Keratinocyte (primary cell): ENCODE data around the gene MOSMO. TPM values are rescaled to one million over a fixed set of nuclear protein-coding genes. Genes with fewer than 3 reads are reported as not detected.
"Not testable (repeated sequence)": the region's sequence is repeated elsewhere in the genome, so short reads cannot be mapped to it uniquely, and the experiment has no call there.

Source experiments
- DNase-seq: peaks from one replicate; pipeline ENCODE4 v3.0.0-alpha.2; 2011; ENCODE audit warnings: low read depth, missing footprints, low spot score
- FAIRE-seq: peaks from 2 replicates; lab custom pipeline; 2011; peaks lifted over from hg19 to GRCh38; lab: Jason Lieb, UNC
- H2AFZ ChIP-seq: 2 replicates; pipeline ENCODE4 v1.6.0; 2012; ENCODE audit warnings: low read length, control low read depth, inconsistent platforms; ENCODE audit not compliant: control insufficient read depth
- H3K27ac ChIP-seq: 2 replicates; pipeline ENCODE4 v1.5.1; 2011; ENCODE audit warnings: low read length; ENCODE audit not compliant: control insufficient read depth, insufficient read depth
- H3K27me3 ChIP-seq: 3 replicates; pipeline ENCODE4 v1.6.0; 2011; ENCODE audit warnings: low read length; ENCODE audit not compliant: control insufficient read depth, insufficient read depth; ENCODE audit errors: extremely low read depth
- H3K36me3 ChIP-seq, 2 experiments: 2 replicates in 1 of 2; 3 replicates in 1 of 2; pipeline ENCODE4 v1.5.1; 2011; ENCODE audit warnings: low read length in 2 of 2, mild to moderate bottlenecking in 1 of 2; ENCODE audit not compliant: control insufficient read depth in 2 of 2, insufficient read depth in 2 of 2; ENCODE audit errors: extremely low read depth in 1 of 2
- H3K4me1 ChIP-seq: 3 replicates; pipeline ENCODE4 v1.5.1; 2011; ENCODE audit warnings: low read length; ENCODE audit not compliant: control insufficient read depth, insufficient read depth; ENCODE audit errors: extremely low read depth
- H3K4me2 ChIP-seq: 3 replicates; pipeline ENCODE4 v1.6.0; 2011; ENCODE audit warnings: low read depth, low read length; ENCODE audit not compliant: control insufficient read depth, insufficient read depth; ENCODE audit errors: extremely low read depth
- H3K4me3 ChIP-seq, 3 experiments: fragments of 200-600 bp in 1 of 3; sonication (generic) in 1 of 3; 2 replicates in 2 of 3; 3 replicates in 1 of 3; pipeline ENCODE4 v1.5.1; 2011 to 2016; ENCODE audit warnings: low read length in 3 of 3, mild to moderate bottlenecking in 3 of 3, control low read depth in 2 of 3, inconsistent platforms in 1 of 3, low read depth in 1 of 3, mixed read lengths in 1 of 3, mixed run types in 1 of 3, moderate library complexity in 1 of 3; ENCODE audit not compliant: control insufficient read depth in 2 of 3, insufficient read depth in 2 of 3; ENCODE audit errors: extremely low read depth in 1 of 3
- H3K79me2 ChIP-seq: 2 replicates; pipeline ENCODE4 v1.6.0; 2012; ENCODE audit warnings: low read length; ENCODE audit not compliant: control insufficient read depth, insufficient read depth
- H3K9ac ChIP-seq: 3 replicates; pipeline ENCODE4 v1.6.0; 2011; ENCODE audit warnings: low read length; ENCODE audit not compliant: control insufficient read depth, insufficient read depth; ENCODE audit errors: extremely low read depth
- H3K9me1 ChIP-seq: 3 replicates; pipeline ENCODE4 v1.6.0; 2011; ENCODE audit warnings: low read length; ENCODE audit not compliant: control insufficient read depth, insufficient read depth; ENCODE audit errors: extremely low read depth
- H3K9me3 ChIP-seq: 2 replicates; pipeline ENCODE4 v1.5.1; 2012; ENCODE audit warnings: low read depth, low read length; ENCODE audit not compliant: control insufficient read depth
- H4K20me1 ChIP-seq: 3 replicates; pipeline ENCODE4 v1.6.0; 2011; ENCODE audit warnings: low read length; ENCODE audit not compliant: control insufficient read depth, insufficient read depth; ENCODE audit errors: extremely low read depth
- EZH2 ChIP-seq: IDR thresholded peaks from one replicate; pipeline ENCODE4 v1.6.1; 2012; ENCODE audit warnings: inconsistent platforms, mild to moderate bottlenecking, low read length, moderate library complexity
- dilution Hi-C: fragments of 300-500 bp; cut with MboI; formaldehyde crosslinking; loops from one replicate; pipeline ENCODE4 v1.7.0; 2020; ENCODE audit warnings: low sequenced_read_pairs; ENCODE audit not compliant: extremely low pct_ligation_motif_present
- polyA plus RNA-seq, 5 experiments: library from polyadenylated mRNA; depleted of rRNA in 3 of 5; stranded (reverse) in 3 of 5; stranded (forward) in 1 of 5; unstranded in 1 of 5; fragments of >200 nt; gene quantifications; 1 replicate in 1 of 5; 2 replicates in 3 of 5; 3 replicates in 1 of 5; pipeline versions ENCODE4 v1.2.1 to v1.2.3, GENCODE V29; 2011 to 2012; ENCODE audit warnings: missing spikeins in 2 of 5, low read depth in 1 of 5, low replicate concordance in 1 of 5
- TF ChIP-seq, protein P1 (sequence below), 3 experiments: IDR thresholded peaks in 1 of 3; conservative IDR thresholded peaks in 1 of 3; optimal IDR thresholded peaks in 1 of 3; 2 replicates in 2 of 3; 3 replicates in 1 of 3; pipeline versions ENCODE3 to v1.5.1; 2011; ENCODE audit warnings: low read length in 3 of 3, mild to moderate bottlenecking in 3 of 3, moderate library complexity in 2 of 3, control low read depth in 1 of 3, inconsistent platforms in 1 of 3; ENCODE audit not compliant: insufficient read depth in 2 of 3; ENCODE audit errors: extremely low read depth in 1 of 3

The MOSMO gene
- polyA plus RNA-seq, 1 donor (not counting 4 experiments of a cell fraction or from before 2014, with no cell fraction given), result 26.2 TPM

DNA sequence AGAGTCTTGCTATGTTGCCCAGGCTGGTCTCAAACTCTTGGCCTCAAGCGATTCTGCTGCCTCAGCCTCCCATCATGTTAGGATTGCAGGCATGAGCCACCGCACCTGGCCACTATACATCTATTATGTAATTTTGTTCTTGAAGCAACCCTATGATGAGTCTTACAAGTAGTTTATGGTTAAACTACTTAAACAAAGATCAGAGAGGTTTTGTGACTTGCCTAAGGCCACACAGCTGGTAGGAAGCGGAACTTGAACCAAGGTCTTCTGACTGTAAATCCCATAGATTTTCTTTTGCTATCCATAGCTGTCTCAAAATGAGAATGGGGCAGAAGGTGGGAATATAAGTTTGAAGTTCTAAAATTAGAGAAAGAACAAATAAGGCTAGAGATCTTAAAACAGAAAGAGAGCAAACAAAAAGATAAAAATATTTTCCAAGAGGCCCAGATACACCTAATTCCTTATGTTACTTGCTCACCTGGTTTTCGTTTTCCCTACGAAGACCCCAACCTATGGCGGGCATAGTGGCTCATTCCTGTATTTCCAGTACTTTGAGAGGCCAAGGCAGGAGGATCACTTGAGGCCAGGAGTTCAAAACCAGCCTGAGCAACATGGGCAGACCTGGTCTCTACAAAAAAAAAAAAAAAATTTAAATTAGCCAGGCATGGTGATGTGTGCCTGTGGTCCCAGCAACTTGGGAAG is 116.8 kb downstream of the MOSMO start:
- no peak for TF ChIP-seq EZH2
- TF ChIP-seq, protein P1, sequence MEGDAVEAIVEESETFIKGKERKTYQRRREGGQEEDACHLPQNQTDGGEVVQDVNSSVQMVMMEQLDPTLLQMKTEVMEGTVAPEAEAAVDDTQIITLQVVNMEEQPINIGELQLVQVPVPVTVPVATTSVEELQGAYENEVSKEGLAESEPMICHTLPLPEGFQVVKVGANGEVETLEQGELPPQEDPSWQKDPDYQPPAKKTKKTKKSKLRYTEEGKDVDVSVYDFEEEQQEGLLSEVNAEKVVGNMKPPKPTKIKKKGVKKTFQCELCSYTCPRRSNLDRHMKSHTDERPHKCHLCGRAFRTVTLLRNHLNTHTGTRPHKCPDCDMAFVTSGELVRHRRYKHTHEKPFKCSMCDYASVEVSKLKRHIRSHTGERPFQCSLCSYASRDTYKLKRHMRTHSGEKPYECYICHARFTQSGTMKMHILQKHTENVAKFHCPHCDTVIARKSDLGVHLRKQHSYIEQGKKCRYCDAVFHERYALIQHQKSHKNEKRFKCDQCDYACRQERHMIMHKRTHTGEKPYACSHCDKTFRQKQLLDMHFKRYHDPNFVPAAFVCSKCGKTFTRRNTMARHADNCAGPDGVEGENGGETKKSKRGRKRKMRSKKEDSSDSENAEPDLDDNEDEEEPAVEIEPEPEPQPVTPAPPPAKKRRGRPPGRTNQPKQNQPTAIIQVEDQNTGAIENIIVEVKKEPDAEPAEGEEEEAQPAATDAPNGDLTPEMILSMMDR (optimal IDR thresholded peaks at IDR 0.05 in 1 of 3, IDR thresholded peaks at IDR 0.05 in 1 of 3, conservative IDR thresholded peaks at IDR 0.05 in 1 of 3; ENCODE audit: extremely low read depth in 1 of 3, insufficient read depth in 2 of 3, low read length in 3 of 3), result no peak
- dilution Hi-C loops, result no loop called here
- Histone ChIP-seq H3K9me3 (no peaks in the 10 kb centered on the region), H2AFZ (no peak overlapping the region), H4K20me1 (no peaks in the 10 kb centered on the region), H3K79me2 (no peaks in the 10 kb centered on the region), H3K27ac (no peak overlapping the region), H3K4me3 (no peak overlapping the region), H3K4me1 (no peaks in the 10 kb centered on the region), H3K9ac (no peak overlapping the region), H3K27me3 (peaks cover 4% of the 10 kb centered on the region), H3K4me2 (no peak overlapping the region), H3K36me3 (no peaks in the 10 kb centered on the region), H3K9me1 (no peaks in the 10 kb centered on the region)
- no peak for FAIRE-seq
- no peak for DNase-seq

DNA sequence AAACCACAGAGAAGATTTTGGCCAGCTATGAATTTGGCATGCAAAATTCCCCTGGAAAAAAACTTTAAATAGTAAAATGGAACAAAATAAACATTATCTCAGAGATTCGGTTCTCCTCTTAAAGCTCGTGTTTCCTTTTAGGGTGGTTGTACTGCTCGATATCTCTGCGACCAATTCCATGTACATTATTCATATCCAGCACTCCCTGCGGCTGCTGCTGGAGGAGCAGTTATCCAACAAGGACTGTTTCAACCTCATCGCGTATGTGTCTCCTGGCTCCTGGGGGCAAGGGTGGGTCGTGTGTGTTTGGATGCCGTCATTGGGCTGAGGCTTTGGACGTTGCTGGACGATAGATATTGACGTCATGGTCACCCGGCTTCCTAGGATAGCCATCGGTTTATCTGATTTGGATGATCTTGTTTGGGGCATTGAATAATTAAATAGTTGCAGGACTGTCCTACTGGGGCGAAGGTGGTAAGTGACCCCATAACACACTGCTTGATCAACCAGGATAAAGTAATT is 118.2 kb downstream of the MOSMO start:
- DNase-seq (no peak), FAIRE-seq (no peak)
- no peak overlapping the region for H3K4me3 ChIP-seq
- no peaks in the 10 kb centered on the region for H3K36me3 ChIP-seq
- H3K4me1 ChIP-seq, result no peaks in the 10 kb centered on the region
- H3K9ac ChIP-seq, result no peak overlapping the region
- TF ChIP-seq, protein P1 (optimal IDR thresholded peaks at IDR 0.05 in 1 of 3, IDR thresholded peaks at IDR 0.05 in 1 of 3, conservative IDR thresholded peaks at IDR 0.05 in 1 of 3; ENCODE audit: extremely low read depth in 1 of 3, insufficient read depth in 2 of 3, low read length in 3 of 3), result no peak
- no peak for TF ChIP-seq EZH2
- dilution Hi-C loops, result no loop called here
- H3K79me2 ChIP-seq, result no peaks in the 10 kb centered on the region
- H2AFZ ChIP-seq, result no peak overlapping the region
- H3K27ac ChIP-seq, result no peak overlapping the region
- H3K4me2 ChIP-seq, result no peak overlapping the region
- H3K9me1 ChIP-seq, result no peaks in the 10 kb centered on the region
- H3K27me3 ChIP-seq, result no peaks in the 10 kb centered on the region
- no peaks in the 10 kb centered on the region for H3K9me3 ChIP-seq
- H4K20me1 ChIP-seq, result no peaks in the 10 kb centered on the region

DNA sequence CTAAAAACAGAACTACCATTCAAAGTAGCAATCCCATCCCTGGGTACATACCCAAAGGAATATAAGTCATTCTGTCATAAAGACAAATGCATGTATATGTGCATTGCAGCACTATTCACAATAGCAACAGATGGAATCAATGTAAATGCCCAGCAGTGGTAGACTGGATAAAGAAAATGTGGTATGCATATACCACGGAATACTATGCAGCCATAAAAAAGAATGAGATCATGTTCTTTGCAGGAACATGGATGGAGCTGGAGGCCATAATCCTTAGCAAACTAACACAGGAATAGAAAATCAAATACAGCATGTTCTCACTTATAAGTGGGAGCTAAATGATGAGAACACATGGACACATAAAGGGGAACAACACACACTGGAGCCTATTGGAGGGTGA is 120.6 kb downstream of the MOSMO start:
- H3K79me2 ChIP-seq, H3K4me1 ChIP-seq, H3K4me2 ChIP-seq, H4K20me1 ChIP-seq, H2AFZ ChIP-seq, H3K4me3 ChIP-seq, FAIRE-seq, H3K9me3 ChIP-seq, H3K27me3 ChIP-seq, DNase-seq, H3K9ac ChIP-seq, dilution Hi-C loops, H3K27ac ChIP-seq, H3K36me3 ChIP-seq, H3K9me1 ChIP-seq: not testable (repeated sequence)
